Liver (tissue), 9 donors: ENCODE results near the gene IQUB. TPM values are rescaled to one million over a fixed set of nuclear protein-coding genes. Genes with fewer than 3 reads are reported as not detected.
A peak's percentile ranks its signal among the peaks of the same experiment; 100 is the strongest.
"Not testable (repeated sequence)": the region's sequence is repeated elsewhere in the genome, so short reads cannot be mapped to it uniquely, and the experiment has no call there.

ENCODE experiments used
- DNase-seq: peaks from one replicate; pipeline ENCODE4 v3.0.0-alpha.2; 2017; ENCODE audit warnings: low spot score
- H3K27ac ChIP-seq, 2 donors: one replicate each; pipeline ENCODE4 v1.7.0; 2013; ENCODE audit warnings: inconsistent platforms in 2 of 2, low read length in 2 of 2, control low read depth in 1 of 2, low read depth in 1 of 2, mild to moderate bottlenecking in 1 of 2
- H3K27me3 ChIP-seq, 4 donors: one replicate each; pipeline versions ENCODE4 v1.6.1 to v1.7.0; 2013; ENCODE audit warnings: low read length in 3 of 4, inconsistent platforms in 1 of 4, mild to moderate bottlenecking in 1 of 4, moderate library complexity in 1 of 4; ENCODE audit not compliant: control insufficient read depth in 4 of 4, insufficient read depth in 4 of 4
- H3K36me3 ChIP-seq, 4 donors: one replicate each; pipeline versions ENCODE4 v1.6.1 to v1.7.0; 2013; ENCODE audit warnings: low read length in 3 of 4, mild to moderate bottlenecking in 3 of 4, low read depth in 1 of 4, moderate library complexity in 1 of 4; ENCODE audit not compliant: control insufficient read depth in 4 of 4, insufficient read depth in 3 of 4
- H3K4me1 ChIP-seq, 4 donors: one replicate each; pipeline versions ENCODE4 v1.6.1 to v1.7.0; 2013; ENCODE audit warnings: low read length in 3 of 4, mild to moderate bottlenecking in 3 of 4, moderate library complexity in 1 of 4; ENCODE audit not compliant: control insufficient read depth in 4 of 4, insufficient read depth in 4 of 4
- H3K4me3 ChIP-seq, 3 donors: one replicate each; pipeline versions ENCODE4 v1.6.1 to v1.7.0; 2013; ENCODE audit warnings: low read length in 3 of 3, control low read depth in 1 of 3, low read depth in 1 of 3, mild to moderate bottlenecking in 1 of 3
- H3K9ac ChIP-seq, 2 donors: one replicate each; pipeline ENCODE4 v1.7.0; 2013; ENCODE audit warnings: low read length in 2 of 2, mild to moderate bottlenecking in 2 of 2, moderate library complexity in 2 of 2, control low read depth in 1 of 2, low read depth in 1 of 2
- H3K9me3 ChIP-seq, 4 donors: one replicate each; pipeline versions ENCODE4 v1.6.1 to v1.7.0; 2013; ENCODE audit warnings: low read length in 3 of 4; ENCODE audit not compliant: control insufficient read depth in 4 of 4
- EGR1 ChIP-seq, 2 donors: IDR thresholded peaks; 2 replicates each; pipeline ENCODE4 v1.6.1; 2016 to 2018; ENCODE audit warnings: antibody characterized with exemption in 2 of 2, low read depth in 2 of 2
- FOXA1 ChIP-seq: IDR thresholded peaks from 2 replicates; pipeline ENCODE4 v1.6.1; 2016; ENCODE audit warnings: antibody characterized with exemption
- FOXA2 ChIP-seq: IDR thresholded peaks from 2 replicates; pipeline ENCODE4 v1.6.1; 2016; ENCODE audit warnings: antibody characterized with exemption
- HNF4G ChIP-seq: IDR thresholded peaks from 2 replicates; pipeline ENCODE4 v1.6.1; 2016; ENCODE audit warnings: antibody characterized with exemption
- JUND ChIP-seq, 2 donors: IDR thresholded peaks; 2 replicates each; pipeline ENCODE4 v1.6.1; 2016; ENCODE audit warnings: antibody characterized with exemption in 2 of 2
- RAD21 ChIP-seq, 2 donors: IDR thresholded peaks; 2 replicates each; pipeline ENCODE4 v1.6.1; 2016; ENCODE audit warnings: antibody characterized with exemption in 2 of 2, mild to moderate bottlenecking in 2 of 2
- TAF1 ChIP-seq: conservative IDR thresholded peaks from 2 replicates; pipeline ENCODE4 v1.6.1; 2016; ENCODE audit warnings: antibody characterized with exemption, mild to moderate bottlenecking
- YY1 ChIP-seq: IDR thresholded peaks from 2 replicates; pipeline ENCODE4 v1.6.1; 2016; ENCODE audit warnings: antibody characterized with exemption, mild to moderate bottlenecking
- WGBS: extraction: QIAGEN DNeasy Blood & Tissue Kit; methylation state at CpG from one replicate; pipeline ENCODE4 v1.1.7; 2013; 5-methylcytosine and 5-hydroxymethylcytosine counted together
- polyA plus RNA-seq, 2 donors: library from polyadenylated mRNA; stranded (reverse) in 1 of 2; unstranded in 1 of 2; fragments of 200-250 nt in 1 of 2; fragments of >200 nt in 1 of 2; fragmentation: Nextera tagmentation in 1 of 2; extraction: Ambion mirVana in 1 of 2; gene quantifications; one replicate each; pipeline versions ENCODE4 v1.2.1 to v1.2.3, GENCODE V29; 2013 to 2015
- total RNA-seq, 2 donors: library from RNA; depleted of rRNA; stranded (reverse); fragments of >200 nt; gene quantifications; one replicate each; pipeline ENCODE4 v1.2.3, GENCODE V29; 2014
- TF ChIP-seq, protein P1 (sequence below): IDR thresholded peaks from 2 replicates; pipeline ENCODE4 v1.6.1; 2016; ENCODE audit warnings: antibody characterized with exemption
- TF ChIP-seq, protein P2 (sequence below): IDR thresholded peaks from 2 replicates; pipeline ENCODE4 v1.6.1; 2016; ENCODE audit warnings: antibody characterized with exemption, mild to moderate bottlenecking
- TF ChIP-seq, protein P3 (sequence below): IDR thresholded peaks from 2 replicates; pipeline ENCODE4 v1.6.1; 2016; ENCODE audit warnings: antibody characterized with exemption
- TF ChIP-seq, protein P4 (sequence below): IDR thresholded peaks from 2 replicates; pipeline ENCODE4 v1.6.1; 2016; ENCODE audit warnings: antibody characterized with exemption
- donor health status: healthy.
- donor health status: healthy.
- donor health status: healthy.
- donor health status: healthy.
- donor health status: healthy.

IQUB gene
- total and polyA plus RNA-seq, 4 donors: 0.03 to 0.25 (median 0.09) TPM

DNA sequence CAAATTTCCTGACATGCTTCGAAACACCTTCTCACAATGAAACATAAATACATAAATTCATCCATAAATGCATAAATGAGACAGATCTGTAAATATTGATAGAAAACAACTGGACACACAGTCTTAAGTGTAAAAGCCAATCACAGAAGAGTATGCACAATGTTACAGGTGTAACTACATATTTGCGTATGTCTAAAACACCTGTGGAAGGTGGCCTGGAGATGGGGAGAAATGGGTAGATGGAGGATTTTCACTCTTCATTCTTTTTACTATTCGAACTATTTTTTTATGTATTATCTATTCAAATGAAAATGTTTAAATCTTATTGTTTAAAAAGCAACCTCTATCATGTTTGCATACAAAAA, 860 bp downstream of the IQUB start:
- no peak for DNase-seq
- Histone ChIP-seq H3K27me3 (no peaks in the 10 kb centered on the region), H3K27ac (no peak overlapping the region), H3K9ac (no peak overlapping the region), H3K4me1 (peaks cover 2 to 10% (median 6%) of the 10 kb centered on the region in 4 donors), H3K4me3 (no peak overlapping the region), H3K9me3 (no peaks in the 10 kb centered on the region), H3K36me3 (no peaks in the 10 kb centered on the region)
- WGBS: 75% methylated on average over 3 of the region's 3 CpGs
- TF ChIP-seq YY1 (no peak), EGR1 (IDR thresholded peaks at IDR 0.05; ENCODE audit: low read depth in 2 of 2) (no peak), FOXA1 (no peak), TAF1 (no peak), FOXA2 (no peak), JUND (IDR thresholded peaks at IDR 0.05) (no peak), HNF4G (no peak), RAD21 (IDR thresholded peaks at IDR 0.05) (no peak)
- TF ChIP-seq, protein P1, sequence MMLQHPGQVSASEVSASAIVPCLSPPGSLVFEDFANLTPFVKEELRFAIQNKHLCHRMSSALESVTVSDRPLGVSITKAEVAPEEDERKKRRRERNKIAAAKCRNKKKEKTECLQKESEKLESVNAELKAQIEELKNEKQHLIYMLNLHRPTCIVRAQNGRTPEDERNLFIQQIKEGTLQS: no peak
- TF ChIP-seq, protein P2, sequence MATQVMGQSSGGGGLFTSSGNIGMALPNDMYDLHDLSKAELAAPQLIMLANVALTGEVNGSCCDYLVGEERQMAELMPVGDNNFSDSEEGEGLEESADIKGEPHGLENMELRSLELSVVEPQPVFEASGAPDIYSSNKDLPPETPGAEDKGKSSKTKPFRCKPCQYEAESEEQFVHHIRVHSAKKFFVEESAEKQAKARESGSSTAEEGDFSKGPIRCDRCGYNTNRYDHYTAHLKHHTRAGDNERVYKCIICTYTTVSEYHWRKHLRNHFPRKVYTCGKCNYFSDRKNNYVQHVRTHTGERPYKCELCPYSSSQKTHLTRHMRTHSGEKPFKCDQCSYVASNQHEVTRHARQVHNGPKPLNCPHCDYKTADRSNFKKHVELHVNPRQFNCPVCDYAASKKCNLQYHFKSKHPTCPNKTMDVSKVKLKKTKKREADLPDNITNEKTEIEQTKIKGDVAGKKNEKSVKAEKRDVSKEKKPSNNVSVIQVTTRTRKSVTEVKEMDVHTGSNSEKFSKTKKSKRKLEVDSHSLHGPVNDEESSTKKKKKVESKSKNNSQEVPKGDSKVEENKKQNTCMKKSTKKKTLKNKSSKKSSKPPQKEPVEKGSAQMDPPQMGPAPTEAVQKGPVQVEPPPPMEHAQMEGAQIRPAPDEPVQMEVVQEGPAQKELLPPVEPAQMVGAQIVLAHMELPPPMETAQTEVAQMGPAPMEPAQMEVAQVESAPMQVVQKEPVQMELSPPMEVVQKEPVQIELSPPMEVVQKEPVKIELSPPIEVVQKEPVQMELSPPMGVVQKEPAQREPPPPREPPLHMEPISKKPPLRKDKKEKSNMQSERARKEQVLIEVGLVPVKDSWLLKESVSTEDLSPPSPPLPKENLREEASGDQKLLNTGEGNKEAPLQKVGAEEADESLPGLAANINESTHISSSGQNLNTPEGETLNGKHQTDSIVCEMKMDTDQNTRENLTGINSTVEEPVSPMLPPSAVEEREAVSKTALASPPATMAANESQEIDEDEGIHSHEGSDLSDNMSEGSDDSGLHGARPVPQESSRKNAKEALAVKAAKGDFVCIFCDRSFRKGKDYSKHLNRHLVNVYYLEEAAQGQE: no peak
- TF ChIP-seq, protein P3, sequence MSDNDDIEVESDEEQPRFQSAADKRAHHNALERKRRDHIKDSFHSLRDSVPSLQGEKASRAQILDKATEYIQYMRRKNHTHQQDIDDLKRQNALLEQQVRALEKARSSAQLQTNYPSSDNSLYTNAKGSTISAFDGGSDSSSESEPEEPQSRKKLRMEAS: no peak
- TF ChIP-seq, protein P4, sequence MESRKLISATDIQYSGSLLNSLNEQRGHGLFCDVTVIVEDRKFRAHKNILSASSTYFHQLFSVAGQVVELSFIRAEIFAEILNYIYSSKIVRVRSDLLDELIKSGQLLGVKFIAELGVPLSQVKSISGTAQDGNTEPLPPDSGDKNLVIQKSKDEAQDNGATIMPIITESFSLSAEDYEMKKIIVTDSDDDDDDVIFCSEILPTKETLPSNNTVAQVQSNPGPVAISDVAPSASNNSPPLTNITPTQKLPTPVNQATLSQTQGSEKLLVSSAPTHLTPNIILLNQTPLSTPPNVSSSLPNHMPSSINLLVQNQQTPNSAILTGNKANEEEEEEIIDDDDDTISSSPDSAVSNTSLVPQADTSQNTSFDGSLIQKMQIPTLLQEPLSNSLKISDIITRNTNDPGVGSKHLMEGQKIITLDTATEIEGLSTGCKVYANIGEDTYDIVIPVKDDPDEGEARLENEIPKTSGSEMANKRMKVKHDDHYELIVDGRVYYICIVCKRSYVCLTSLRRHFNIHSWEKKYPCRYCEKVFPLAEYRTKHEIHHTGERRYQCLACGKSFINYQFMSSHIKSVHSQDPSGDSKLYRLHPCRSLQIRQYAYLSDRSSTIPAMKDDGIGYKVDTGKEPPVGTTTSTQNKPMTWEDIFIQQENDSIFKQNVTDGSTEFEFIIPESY: no peak

DNA sequence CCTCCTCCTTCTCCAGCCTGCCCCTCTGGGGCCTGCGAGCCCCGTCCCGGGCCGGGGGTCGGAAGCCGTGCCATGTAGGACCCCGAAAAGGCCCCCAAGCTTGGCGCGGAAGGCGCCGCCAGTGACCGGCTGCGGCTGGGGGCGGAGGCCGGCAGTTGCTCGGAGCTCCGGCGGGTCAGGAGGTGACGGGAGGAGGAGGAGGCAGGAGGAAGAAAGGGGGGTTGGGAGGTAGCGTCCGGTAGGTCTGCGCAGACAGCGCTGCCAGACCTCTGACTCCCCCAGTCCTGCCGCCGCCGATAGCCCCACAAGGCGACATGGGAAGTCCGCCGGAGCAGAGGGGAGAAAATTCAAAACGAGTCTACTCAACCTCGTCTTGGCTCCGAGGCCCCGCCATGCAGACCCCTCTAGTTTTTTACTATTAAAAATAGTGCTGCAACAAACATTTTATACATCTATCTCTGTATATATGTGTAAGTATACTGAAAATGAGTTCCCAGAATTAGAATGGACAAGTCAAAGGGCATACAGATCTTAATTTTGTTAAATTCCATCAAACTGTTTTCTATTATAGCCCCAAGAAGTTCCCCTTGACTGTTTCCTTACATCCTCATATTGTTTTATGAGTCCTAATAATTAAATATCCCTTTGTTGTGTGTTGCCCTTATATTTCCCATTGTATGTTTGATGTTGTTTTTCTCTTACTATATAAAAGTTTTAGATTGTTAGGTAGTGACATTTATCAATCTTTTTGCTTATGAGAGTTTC, 1.4 kb downstream of the IQUB start:
- H3K9ac ChIP-seq, H3K36me3 ChIP-seq, H3K4me1 ChIP-seq, H3K27me3 ChIP-seq, H3K9me3 ChIP-seq, H3K27ac ChIP-seq, DNase-seq: not testable (repeated sequence)
- H3K4me3 ChIP-seq: peak overlapping the region in 1 of 3 donors; percentile 17
- WGBS: 7% methylated on average over 32 of the region's 33 CpGs

DNA sequence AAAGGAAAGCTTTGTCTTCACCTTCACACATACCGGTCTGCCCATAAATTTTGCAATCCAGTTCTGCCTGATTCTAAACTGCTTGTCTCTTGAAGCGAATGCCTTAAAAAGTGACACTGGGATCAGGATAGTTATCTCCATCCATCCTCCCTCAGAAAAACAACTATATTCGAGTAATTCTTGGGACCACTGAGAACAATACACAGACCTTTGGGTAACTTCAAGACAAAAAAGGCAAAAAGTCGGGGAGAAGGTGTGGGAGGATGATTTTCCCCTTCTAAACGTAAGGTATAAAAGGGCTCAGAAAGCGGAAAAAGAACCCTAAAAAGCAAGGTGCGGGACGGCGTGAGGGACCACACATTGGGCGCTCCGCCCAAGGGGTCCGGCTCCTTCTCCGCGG, 2.1 kb downstream of the IQUB start:
- not testable (repeated sequence) for H3K27me3 ChIP-seq, DNase-seq, H3K4me1 ChIP-seq, H3K27ac ChIP-seq, H3K36me3 ChIP-seq, H3K9ac ChIP-seq, H3K9me3 ChIP-seq
- H3K4me3 ChIP-seq: peak overlapping the region in 1 of 3 donors; percentile 17
- 17% methylated on average over 5 of the region's 14 CpGs for WGBS

DNA sequence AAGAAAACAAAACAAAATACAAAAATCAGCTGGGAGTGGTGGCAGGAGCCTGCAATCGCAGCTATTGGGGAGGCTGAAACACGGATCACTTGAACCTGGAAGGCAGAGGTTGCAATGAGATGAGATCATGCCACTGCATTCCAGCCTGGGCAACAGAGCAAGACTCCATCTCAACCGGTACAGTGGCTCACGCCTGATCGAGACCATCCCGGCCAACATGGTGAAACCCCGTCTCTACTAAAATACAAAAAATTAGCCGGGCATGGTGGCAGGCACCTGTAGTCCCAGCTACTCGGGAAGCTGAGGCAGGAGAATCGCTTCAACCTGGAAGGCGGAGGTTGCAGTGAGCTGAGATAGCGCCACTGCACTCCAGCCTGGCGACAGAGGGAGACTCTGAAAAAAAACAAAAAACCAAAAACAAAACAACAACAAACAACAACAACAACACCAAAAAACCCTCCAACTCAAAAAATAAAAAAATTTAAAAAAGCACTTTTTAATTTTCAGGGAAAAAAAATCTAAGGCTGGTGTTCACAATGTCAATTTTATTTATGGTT, 4.3 kb downstream of the IQUB start:
- not testable (repeated sequence) for H3K36me3 ChIP-seq, DNase-seq, H3K9ac ChIP-seq, H3K4me1 ChIP-seq, H3K27me3 ChIP-seq, H3K27ac ChIP-seq, H3K4me3 ChIP-seq, H3K9me3 ChIP-seq
- WGBS: 92% methylated on average over 13 of the region's 13 CpGs
